Measurements from ENCODE around the gene NR1H4.
A peak's percentile ranks its signal among the peaks of the same experiment; 100 is the strongest.
"Not testable (repeated sequence)": the region's sequence is repeated elsewhere in the genome, so short reads cannot be mapped to it uniquely, and the experiment has no call there.

The NR1H4 gene

DNA sequence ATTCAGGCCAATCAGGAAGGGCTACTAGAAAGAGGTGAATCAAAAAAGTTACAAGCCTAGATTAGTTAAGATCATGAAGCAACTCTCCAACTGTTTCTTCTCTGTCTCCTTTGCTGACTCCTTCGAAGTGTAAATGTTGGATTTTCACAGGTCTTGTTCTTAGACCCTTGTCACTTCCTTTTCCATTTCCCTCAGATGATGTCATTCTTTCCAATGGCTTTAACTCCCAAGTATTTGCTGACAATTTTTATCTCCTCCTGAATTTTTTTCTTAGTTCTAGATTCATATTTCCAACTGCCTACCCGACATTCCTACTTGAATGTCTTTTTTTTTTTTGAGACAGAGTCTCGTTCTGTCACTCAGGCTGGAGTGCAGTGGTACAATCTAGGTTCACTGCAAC is 110.6 kb downstream of the NR1H4 start:
- no peak overlapping the region for H3K4me3 Mint-ChIP-seq
- H3K4me1 Mint-ChIP-seq: no peaks in the 10 kb centered on the region
- peaks cover 20% of the 10 kb centered on the region for H3K36me3 Mint-ChIP-seq (ENCODE audit: low read depth)
- H3K27ac Mint-ChIP-seq: no peak overlapping the region
- H3K9me3 Mint-ChIP-seq: peaks cover 48% of the 10 kb centered on the region
- no peak for TF ChIP-seq CTCF (IDR thresholded peaks at IDR 0.05; ENCODE audit: unreplicated experiment in 3 of 3)
- no peaks in the 10 kb centered on the region for H3K27me3 Mint-ChIP-seq (ENCODE audit: low read depth)

GRCh38 chr12:100591979-100592378 is 118.3 kb downstream of the NR1H4 start:
- Mint-ChIP-seq H3K9me3 (peaks cover 23% of the 10 kb centered on the region), H3K27ac (no peak overlapping the region), H3K4me3 (no peak overlapping the region), H3K27me3 (ENCODE audit: low read depth) (no peaks in the 10 kb centered on the region), H3K4me1 (peaks cover 11% of the 10 kb centered on the region), H3K36me3 (ENCODE audit: low read depth) (peaks cover 5% of the 10 kb centered on the region)
- TF ChIP-seq CTCF (IDR thresholded peaks at IDR 0.05; ENCODE audit: unreplicated experiment in 3 of 3): no peak

DNA sequence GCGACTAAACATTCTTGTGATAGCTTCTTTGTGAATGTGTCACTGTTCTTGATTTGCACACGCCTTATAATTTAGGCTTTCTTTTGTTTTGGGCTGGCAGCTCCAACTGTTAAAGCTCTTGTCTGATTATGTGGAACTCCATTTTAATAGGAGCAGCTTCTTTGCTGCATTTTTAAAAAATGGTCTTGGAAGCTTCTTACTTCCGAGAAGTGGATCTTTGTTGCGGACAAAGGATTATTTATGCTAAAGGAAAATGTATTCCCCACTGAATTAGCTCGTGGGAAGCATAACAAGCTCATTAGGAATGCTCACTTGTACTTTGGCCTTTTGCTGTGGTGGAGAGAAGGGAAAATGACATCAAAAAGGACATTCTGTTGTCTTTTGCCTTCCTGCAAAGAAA is 119.8 kb downstream of the NR1H4 start:
- no peak for TF ChIP-seq CTCF (IDR thresholded peaks at IDR 0.05; ENCODE audit: unreplicated experiment in 3 of 3)
- Mint-ChIP-seq H3K27ac (peak overlapping the region; percentile 66 to 86 (median 70)), H3K27me3 (ENCODE audit: low read depth) (no peaks in the 10 kb centered on the region), H3K4me1 (peaks cover 11% of the 10 kb centered on the region), H3K36me3 (ENCODE audit: low read depth) (peaks cover 4% of the 10 kb centered on the region), H3K4me3 (peak overlapping the region in 2 of 3 experiments; percentile 27 to 52), H3K9me3 (peaks cover 12% of the 10 kb centered on the region)

DNA sequence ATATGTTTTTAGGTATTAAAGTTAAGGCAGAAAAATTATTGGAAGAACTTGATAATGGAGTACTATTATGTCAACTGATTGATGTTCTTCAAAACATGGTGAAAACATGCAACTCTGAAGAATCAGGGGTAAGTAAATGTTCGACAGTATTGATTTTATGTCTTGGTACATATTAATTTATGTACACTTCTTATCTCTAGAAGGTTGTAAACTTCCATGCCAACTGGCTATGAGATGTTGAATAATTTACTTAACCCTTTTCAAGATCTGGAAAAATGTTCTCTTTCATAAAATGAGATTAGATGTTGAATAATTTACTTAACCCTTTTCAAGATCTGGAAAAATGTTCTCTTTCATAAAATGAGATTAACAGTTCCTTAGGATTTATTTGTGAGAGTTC is 128.0 kb downstream of the NR1H4 start:
- TF ChIP-seq CTCF (IDR thresholded peaks at IDR 0.05; ENCODE audit: unreplicated experiment in 3 of 3): no peak
- Mint-ChIP-seq H3K4me3 (no peak overlapping the region), H3K4me1 (no peaks in the 10 kb centered on the region), H3K9me3 (no peaks in the 10 kb centered on the region), H3K36me3 (ENCODE audit: low read depth) (peaks cover 9% of the 10 kb centered on the region), H3K27ac (no peak overlapping the region), H3K27me3 (ENCODE audit: low read depth) (no peaks in the 10 kb centered on the region)

DNA sequence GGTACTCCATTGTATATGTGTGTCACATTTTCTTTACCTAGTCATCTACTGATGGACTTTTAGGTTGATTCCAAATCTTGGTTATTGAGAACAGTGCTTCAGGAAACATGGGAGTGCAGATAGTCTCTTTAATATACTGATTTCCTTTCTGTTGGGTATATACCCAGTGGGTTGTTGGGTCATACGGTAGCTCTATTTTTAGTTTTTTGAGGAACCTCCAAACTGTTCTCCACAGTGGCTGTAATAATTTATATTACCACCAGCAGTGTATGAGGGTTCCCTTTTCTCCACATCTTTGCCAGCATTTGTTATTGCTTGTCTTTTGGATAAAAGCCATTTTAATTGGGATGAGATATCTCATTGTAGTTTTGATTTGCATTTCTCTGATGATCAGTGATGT is 129.3 kb downstream of the NR1H4 start:
- H3K9me3 Mint-ChIP-seq; H3K4me3 Mint-ChIP-seq; H3K27me3 Mint-ChIP-seq (ENCODE audit: low read depth); H3K4me1 Mint-ChIP-seq; H3K27ac Mint-ChIP-seq: not testable (repeated sequence)
- peaks cover 18% of the 10 kb centered on the region for H3K36me3 Mint-ChIP-seq (ENCODE audit: low read depth)

DNA sequence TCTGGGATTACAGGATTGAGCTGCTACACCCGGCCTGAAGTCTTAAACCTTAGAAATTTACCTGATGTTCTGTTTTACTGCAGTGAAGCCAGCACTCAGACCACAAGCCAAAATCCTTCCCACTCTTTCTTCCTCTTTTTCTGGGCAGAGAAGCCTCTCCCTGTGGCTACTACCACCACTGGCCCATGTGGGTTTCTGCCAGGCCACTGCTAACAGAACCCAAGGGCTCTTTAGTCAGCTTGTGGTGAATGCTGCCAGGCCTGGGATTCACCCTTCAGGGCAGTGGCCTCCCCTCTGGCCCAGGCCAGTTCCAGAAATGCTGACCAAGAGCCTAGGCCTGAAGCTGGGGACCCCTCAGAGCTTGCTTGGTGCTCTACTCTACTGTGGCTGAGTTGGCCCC is 135.1 kb downstream of the NR1H4 start:
- Mint-ChIP-seq H3K9me3 (no peaks in the 10 kb centered on the region), H3K27me3 (ENCODE audit: low read depth) (no peaks in the 10 kb centered on the region), H3K36me3 (ENCODE audit: low read depth) (peaks cover 18% of the 10 kb centered on the region), H3K27ac (no peak overlapping the region), H3K4me3 (no peak overlapping the region), H3K4me1 (no peaks in the 10 kb centered on the region)
- no peak for TF ChIP-seq CTCF (IDR thresholded peaks at IDR 0.05; ENCODE audit: unreplicated experiment in 3 of 3)
